Limb (tissue), 2 donors: ENCODE data around the gene PIP5K1B.
A peak's percentile ranks its signal among the peaks of the same experiment; 100 is the strongest.
"Not testable (repeated sequence)": the region's sequence is repeated elsewhere in the genome, so short reads cannot be mapped to it uniquely, and the experiment has no call there.

Source experiments
- DNase-seq, 2 donors: peaks; one replicate each; pipeline ENCODE4 v3.0.0-alpha.2; 2016; ENCODE audit errors: extremely low spot score in 2 of 2

PIP5K1B gene

GRCh38 chr9:69023650-69024049 is 318.6 kb downstream of the PIP5K1B start:
- no peak for DNase-seq

- DNase-seq = peak in 1 of 2 donors; percentile 63
Observed at GRCh38 chr9:69027355-69028097, 322.5 kb downstream of the PIP5K1B start.

- DNase-seq = no peak
Observed at GRCh38 chr9:69028754-69029153, 323.7 kb downstream of the PIP5K1B start.

GRCh38 chr9:69029535-69029934 is 324.5 kb downstream of the PIP5K1B start:
- DNase-seq = no peak

- no peak for DNase-seq
Observed at GRCh38 chr9:69030851-69031645, 326.0 kb downstream of the PIP5K1B start.

- no peak for DNase-seq
Observed at GRCh38 chr9:69034071-69034470, 329.0 kb downstream of the PIP5K1B start.

GRCh38 chr9:69035438-69036308 is 330.6 kb downstream of the PIP5K1B start, which contains the start of gene FXN:
Gene FXN, plus strand, starts transcription at chr9:69035752. Its CDS starts 31 bp downstream, at chr9:69035783.
- DNase-seq = peak; percentile 86 to 92

- DNase-seq = no peak
Observed at GRCh38 chr9:69036309-69036708, 331.3 kb downstream of the PIP5K1B start.

- DNase-seq = no peak
Observed at GRCh38 chr9:69036799-69037198, 331.8 kb downstream of the PIP5K1B start.

- no peak for DNase-seq
Observed at GRCh38 chr9:69040646-69041045, 335.6 kb downstream of the PIP5K1B start.

- no peak for DNase-seq
Observed at GRCh38 chr9:69044240-69045219, 339.5 kb downstream of the PIP5K1B start.

GRCh38 chr9:69045821-69046220 is 340.8 kb downstream of the PIP5K1B start:
- DNase-seq = no peak

GRCh38 chr9:69046723-69047122 is 341.7 kb downstream of the PIP5K1B start:
- DNase-seq = no peak

- DNase-seq = no peak
Observed at GRCh38 chr9:69047371-69047770, 342.3 kb downstream of the PIP5K1B start.

GRCh38 chr9:69049094-69049493 is 344.1 kb downstream of the PIP5K1B start:
- no peak for DNase-seq

GRCh38 chr9:69050936-69051335 is 345.9 kb downstream of the PIP5K1B start:
- not testable (repeated sequence) for DNase-seq

- DNase-seq = no peak
Observed at GRCh38 chr9:69054989-69055388, 349.9 kb downstream of the PIP5K1B start.

GRCh38 chr9:69056191-69056815 is 351.3 kb downstream of the PIP5K1B start:
- DNase-seq = no peak

- no peak for DNase-seq
Observed at GRCh38 chr9:69058101-69058500, 353.1 kb downstream of the PIP5K1B start.
